HG02973 (cell line): Measurements from ENCODE around the gene ANKRD53.
A peak's percentile ranks its signal among the peaks of the same experiment; 100 is the strongest.
"Not testable (repeated sequence)": the region's sequence is repeated elsewhere in the genome, so short reads cannot be mapped to it uniquely, and the experiment has no call there.

Experiments used
- ATAC-seq: cut with Tn5 transposase; IDR thresholded peaks from one replicate; pipeline ENCODE4 v1.9.1; 2021; ENCODE audit warnings: moderate library complexity; ENCODE audit not compliant: unreplicated experiment

The ANKRD53 gene

GRCh38 chr2:70988151-70988550 lies 9.7 kb downstream of the ANKRD53 start:
- ATAC-seq, result no peak

- ATAC-seq, result no peak
Observed at GRCh38 chr2:70988726-70989648, 10.6 kb downstream of the ANKRD53 start.

GRCh38 chr2:70990216-70990615 lies 11.8 kb downstream of the ANKRD53 start:
- ATAC-seq, result no peak

- ATAC-seq, result no peak
Observed at GRCh38 chr2:70991142-70991541, 12.7 kb downstream of the ANKRD53 start.

- no peak for ATAC-seq
Observed at GRCh38 chr2:70991742-70992141, 13.3 kb downstream of the ANKRD53 start.

- no peak for ATAC-seq
Observed at GRCh38 chr2:70992945-70993853, 14.8 kb downstream of the ANKRD53 start.

- peak; percentile 31 for ATAC-seq
Observed at GRCh38 chr2:70994009-70994698, 15.7 kb downstream of the ANKRD53 start.

- ATAC-seq, result peak; percentile 92
Observed at GRCh38 chr2:70994699-70995425, 16.4 kb downstream of the ANKRD53 start, which contains the start of gene TEX261. Gene TEX261, minus strand, starts transcription at chr2:70994873. Its CDS starts 116 bp downstream, at chr2:70994757.

- ATAC-seq, result peak; percentile 38
Observed at GRCh38 chr2:70995426-70995729, 16.9 kb downstream of the ANKRD53 start.

GRCh38 chr2:70998885-70999284 lies 20.5 kb downstream of the ANKRD53 start:
- ATAC-seq, result not testable (repeated sequence)

GRCh38 chr2:70999362-70999761 lies 20.9 kb downstream of the ANKRD53 start:
- ATAC-seq, result no peak

- ATAC-seq, result not testable (repeated sequence)
Observed at GRCh38 chr2:70999931-71000330, 21.5 kb downstream of the ANKRD53 start.

GRCh38 chr2:71000780-71001591 lies 22.6 kb downstream of the ANKRD53 start:
- ATAC-seq, result peak; percentile 85

GRCh38 chr2:71001592-71001927 lies 23.1 kb downstream of the ANKRD53 start:
- no peak for ATAC-seq

GRCh38 chr2:71001981-71002570 lies 23.6 kb downstream of the ANKRD53 start:
- ATAC-seq, result no peak

GRCh38 chr2:71003396-71003795 lies 25.0 kb downstream of the ANKRD53 start:
- ATAC-seq, result no peak

GRCh38 chr2:71003966-71004755 lies 25.7 kb downstream of the ANKRD53 start:
- no peak for ATAC-seq

- no peak for ATAC-seq
Observed at GRCh38 chr2:71004857-71005256, 26.4 kb downstream of the ANKRD53 start.
